Heart left ventricle (tissue), 16 donors: ENCODE measurements around the gene LIMS2. TPM values are rescaled to one million over a fixed set of nuclear protein-coding genes. Genes with fewer than 3 reads are reported as not detected.

Source experiments
- ATAC-seq, 4 donors: fragments of 200-7000 bp; cut with Tn5 transposase; one replicate each; pipeline ENCODE4 v1.9.1; 2020 to 2022; ENCODE audit warnings: moderate library complexity in 4 of 4, mild to moderate bottlenecking in 3 of 4, moderate number of reproducible peaks in 1 of 4
- DNase-seq, 5 donors: peaks; one replicate each; pipeline ENCODE4 v3.0.0-alpha.2; 2020
- H3K27ac ChIP-seq, 12 donors: fragments of 200-600 bp; sonication (generic) in 4 of 12; one replicate each; pipeline versions ENCODE4 v1.5.0 to v1.8.0; 2016 to 2022; ENCODE audit warnings: mild to moderate bottlenecking in 2 of 12
- H3K27me3 ChIP-seq, 9 donors: fragments of 200-600 bp; sonication (generic) in 2 of 9; one replicate each; pipeline versions ENCODE4 v1.5.1 to v1.8.0; 2016 to 2022; ENCODE audit warnings: mild to moderate bottlenecking in 3 of 9
- H3K36me3 ChIP-seq, 9 donors: fragments of 200-600 bp; sonication (generic) in 2 of 9; one replicate each; pipeline versions ENCODE4 v1.5.0 to v1.8.0; 2018 to 2022; ENCODE audit warnings: mild to moderate bottlenecking in 2 of 9
- H3K4me1 ChIP-seq, 12 donors: fragments of 200-600 bp; sonication (generic) in 4 of 12; one replicate each; pipeline versions ENCODE4 v1.5.0 to v1.8.0; 2016 to 2022; ENCODE audit warnings: mild to moderate bottlenecking in 3 of 12
- H3K4me3 ChIP-seq, 12 donors: fragments of 200-600 bp; sonication (generic) in 4 of 12; one replicate each; pipeline versions ENCODE4 v1.5.0 to v1.8.0; 2017 to 2022; ENCODE audit warnings: mild to moderate bottlenecking in 9 of 12, moderate library complexity in 4 of 12
- H3K9me3 ChIP-seq, 12 donors: fragments of 200-600 bp; sonication (generic) in 4 of 12; one replicate each; pipeline versions ENCODE4 v1.5.0 to v1.8.0; 2016 to 2022; ENCODE audit warnings: mild to moderate bottlenecking in 1 of 12
- POLR2A ChIP-seq, 2 donors: fragments of 450-650 bp; IDR thresholded peaks; one replicate each; pipeline ENCODE4 v1.6.1; 2017; ENCODE audit warnings: antibody characterized with exemption in 2 of 2, mild to moderate bottlenecking in 2 of 2, moderate library complexity in 2 of 2
- WGBS, 4 donors: extraction: QIAGEN DNeasy Blood & Tissue Kit in 2 of 4; methylation state at CpG; one replicate each; pipeline versions ENCODE4 v1.1.5 to v1.1.7; 2013 to 2018; 5-methylcytosine and 5-hydroxymethylcytosine counted together
- intact Hi-C, 10 donors: fragments of 100-400 bp; cut with DNase I; formaldehyde crosslinking; loops; one replicate each; pipeline versions ENCODE4 v1.11.1 to v1.14.2; 2022
- polyA plus RNA-seq, 2 donors: library from polyadenylated mRNA; stranded (reverse); fragments of 200-250 nt; gene quantifications; one replicate each; pipeline ENCODE4 v1.2.3, GENCODE V29; 2013
- total RNA-seq, 9 donors: library from RNA; depleted of rRNA in 2 of 9; stranded (reverse); fragments of >200 nt in 2 of 9; fragmentation: NEBNext Ultra II Directional in 3 of 9; extraction: Animal tissue kit (Norgen Biotek cat#: 25700) in 3 of 9; gene quantifications; one replicate each; pipeline versions ENCODE4 v1.1.0 to v1.2.4, GENCODE V29; 2016 to 2023
- TF ChIP-seq, protein P1 (sequence below), 12 donors: fragments of 200-600 bp; sonication (generic) in 4 of 12; IDR thresholded peaks; one replicate each; pipeline versions ENCODE4 v1.5.0 to v1.8.0; 2018 to 2022; ENCODE audit warnings: antibody characterized with exemption in 12 of 12, mild to moderate bottlenecking in 5 of 12
- donor health status: ischemic (EF 13 %, LVEDD 7.1; RV severe dilation, severe dysfunction).
- donor health status: healthy with polysubstance abuse.
- donor health status: DM: no; HTN: yes; CAD: no.
- donor health status: DM: no; HTN: no; CAD: no.
- donor health status: ischemic (EF 25% LVEDD 6.9; RV normal size, moderate dysfunction).
- donor health status: ischemic (EF 25% LVEDD 5.7; RV mildly dilated, moderate dysfunction).
- donor health status: healthy.
- donor health status: DM: yes; HTN: yes; CAD: no.
- donor health status: ischemic (EF 35%, LVEDD 5.7; RV mildly dilated, moderate dysfunction).
- donor health status: nonischemic (EF 11% LVEDD 7.7; RV severe dilation, severe dysfunction).
- donor health status: DM: yes; HTN: yes; CAD: no.
- donor health status: PGD.
- donor health status: ischemic (EF 29% LVEDD 5.4; RV normal size, mild dysfunction).
- donor health status: nonischemic (EF 23%, LVEDD 6.1; RV moderate dilation, normal function).

The LIMS2 gene
- total and polyA plus RNA-seq, 11 donors, result 97.1 to 293 (median 158) TPM

- peaks cover 22 to 73% (median 45%) of the 10 kb centered on the region in 12 donors for H3K4me1 ChIP-seq
- intact Hi-C loops, result loop anchor here in 3 of 10 donors (5.0 kb wide), 3 partner anchors 48 to 68 kb away; partner anchors contain the start of gene LIMS2 (in 1 of the 3)
Observed at GRCh38 chr2:127629637-127630036, 45.7 kb downstream of the LIMS2 start.

DNA sequence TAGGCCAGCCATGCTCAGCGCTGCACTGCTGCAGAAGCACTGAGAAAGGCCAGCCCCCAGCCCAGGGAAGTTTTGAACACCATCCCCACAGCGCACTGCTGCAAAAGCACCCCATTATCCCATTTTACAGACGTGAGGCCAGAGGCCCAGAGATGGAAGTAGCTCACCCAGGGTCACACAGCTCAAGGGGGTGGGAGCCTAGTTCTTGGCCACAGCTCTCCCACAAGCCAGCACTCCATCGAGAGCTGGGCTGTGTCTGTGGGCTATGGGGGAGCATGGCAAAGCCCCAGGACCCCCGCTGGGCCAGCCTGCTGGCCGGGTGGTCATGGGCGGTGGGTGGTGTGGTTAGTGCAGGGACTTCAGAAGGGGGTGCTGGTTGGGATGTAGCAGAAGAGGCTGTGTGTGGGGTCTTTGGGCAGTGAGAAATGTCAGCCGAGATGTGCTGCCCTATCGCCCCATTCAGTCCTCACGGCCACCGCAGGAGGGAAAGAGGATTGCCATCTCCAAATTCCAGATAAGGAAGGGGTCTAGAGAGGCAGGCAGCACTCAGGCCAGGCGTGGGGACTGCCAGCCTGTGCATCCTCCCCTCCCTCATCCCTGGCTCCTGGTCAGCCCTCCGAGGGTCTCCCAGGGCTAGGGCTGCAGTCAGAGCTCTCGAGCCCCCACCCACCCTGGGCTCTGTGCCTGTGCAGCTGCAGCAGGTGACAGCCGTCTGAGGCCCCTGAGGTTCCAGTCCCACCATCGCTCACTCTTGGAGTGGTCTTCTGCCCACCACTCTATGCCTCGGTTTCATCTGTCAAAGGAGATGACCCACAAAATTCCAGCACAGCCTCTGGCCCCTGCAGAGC, 46.3 kb downstream of the LIMS2 start:
- DNase-seq (peak in 2 of 5 donors; percentile 25 to 57), ATAC-seq (no peak)
- H3K4me1 ChIP-seq, result peaks cover 19 to 66% (median 39%) of the 10 kb centered on the region in 12 donors
- H3K27me3 ChIP-seq, result peaks cover 0 to 4% (median 0%) of the 10 kb centered on the region in 9 donors
- 58 to 66% (median 60%) methylated on average over 13 to 17 of the region's 17 CpGs for WGBS, 4 donors
- intact Hi-C loops, result loop anchor here in 1 of 10 donors (5.0 kb wide), 1 partner anchor 68 kb away; no protein-coding TSS in a partner anchor
- no peak overlapping the region for H3K4me3 ChIP-seq
- H3K27ac ChIP-seq, result no peak overlapping the region
- no peaks in the 10 kb centered on the region for H3K36me3 ChIP-seq
- H3K9me3 ChIP-seq, result no peaks in the 10 kb centered on the region
- TF ChIP-seq POLR2A (IDR thresholded peaks at IDR 0.05), result no peak
- TF ChIP-seq, protein P1, sequence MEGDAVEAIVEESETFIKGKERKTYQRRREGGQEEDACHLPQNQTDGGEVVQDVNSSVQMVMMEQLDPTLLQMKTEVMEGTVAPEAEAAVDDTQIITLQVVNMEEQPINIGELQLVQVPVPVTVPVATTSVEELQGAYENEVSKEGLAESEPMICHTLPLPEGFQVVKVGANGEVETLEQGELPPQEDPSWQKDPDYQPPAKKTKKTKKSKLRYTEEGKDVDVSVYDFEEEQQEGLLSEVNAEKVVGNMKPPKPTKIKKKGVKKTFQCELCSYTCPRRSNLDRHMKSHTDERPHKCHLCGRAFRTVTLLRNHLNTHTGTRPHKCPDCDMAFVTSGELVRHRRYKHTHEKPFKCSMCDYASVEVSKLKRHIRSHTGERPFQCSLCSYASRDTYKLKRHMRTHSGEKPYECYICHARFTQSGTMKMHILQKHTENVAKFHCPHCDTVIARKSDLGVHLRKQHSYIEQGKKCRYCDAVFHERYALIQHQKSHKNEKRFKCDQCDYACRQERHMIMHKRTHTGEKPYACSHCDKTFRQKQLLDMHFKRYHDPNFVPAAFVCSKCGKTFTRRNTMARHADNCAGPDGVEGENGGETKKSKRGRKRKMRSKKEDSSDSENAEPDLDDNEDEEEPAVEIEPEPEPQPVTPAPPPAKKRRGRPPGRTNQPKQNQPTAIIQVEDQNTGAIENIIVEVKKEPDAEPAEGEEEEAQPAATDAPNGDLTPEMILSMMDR (IDR thresholded peaks at IDR 0.05), result no peak

More at GRCh38 chr2:127629637-127630036, 45.7 kb downstream of the LIMS2 start:
- WGBS, 4 donors, result 60 to 82% (median 74%) methylated on average over 1 to 9 of the region's 9 CpGs
- Histone ChIP-seq H3K36me3 (no peaks in the 10 kb centered on the region), H3K27ac (peak overlapping the region in 1 of 12 donors; percentile 85), H3K27me3 (peaks cover 0 to 4% (median 0%) of the 10 kb centered on the region in 9 donors), H3K9me3 (no peaks in the 10 kb centered on the region), H3K4me3 (no peak overlapping the region)
- TF ChIP-seq, protein P1 (IDR thresholded peaks at IDR 0.05), result no peak
- TF ChIP-seq POLR2A (IDR thresholded peaks at IDR 0.05), result no peak
- DNase-seq (peak in 3 of 5 donors; percentile 24 to 59 (median 43)), ATAC-seq (no peak)

- Histone ChIP-seq H3K36me3 (no peaks in the 10 kb centered on the region), H3K9me3 (no peaks in the 10 kb centered on the region), H3K4me1 (peaks cover 11 to 56% (median 28%) of the 10 kb centered on the region in 12 donors), H3K4me3 (no peak overlapping the region), H3K27me3 (peaks cover 0 to 4% (median 0%) of the 10 kb centered on the region in 9 donors), H3K27ac (no peak overlapping the region)
- no peak for TF ChIP-seq POLR2A (IDR thresholded peaks at IDR 0.05)
- TF ChIP-seq, protein P1 (IDR thresholded peaks at IDR 0.05), result no peak
- WGBS, 4 donors, result 74 to 80% (median 78%) methylated on average over 18 of the region's 18 CpGs
- intact Hi-C loops, result loop anchor here in 1 of 10 donors (5.0 kb wide), 1 partner anchor 69 kb away; no protein-coding TSS in a partner anchor
- ATAC-seq (no peak), DNase-seq (peak in 2 of 5 donors; percentile 32 to 56)
Observed at GRCh38 chr2:127627740-127628571, 47.4 kb downstream of the LIMS2 start.
